Mesodermal cell (in vitro differentiated cells): ENCODE results near the gene RBBP8.

Experiments
- H3K27ac ChIP-seq: 2 replicates; pipeline ENCODE4 v1.7.0; 2013; ENCODE audit warnings: mild to moderate bottlenecking, low read depth, low read length, moderate library complexity; ENCODE audit not compliant: severe bottlenecking
- H3K36me3 ChIP-seq: 2 replicates; pipeline ENCODE4 v1.7.1; 2013; ENCODE audit warnings: mild to moderate bottlenecking, low read length, moderate library complexity; ENCODE audit not compliant: control insufficient read depth, insufficient read depth
- H3K4me1 ChIP-seq: one replicate; pipeline ENCODE4 v1.7.1; 2013; ENCODE audit warnings: mild to moderate bottlenecking, low read length; ENCODE audit not compliant: insufficient read depth, control insufficient read depth, poor library complexity, severe bottlenecking
- H3K4me3 ChIP-seq: 2 replicates; pipeline ENCODE4 v1.7.0; 2013; ENCODE audit warnings: low read length, control low read depth, mild to moderate bottlenecking; ENCODE audit not compliant: insufficient read depth, poor library complexity, severe bottlenecking; ENCODE audit errors: extremely low read depth
- H3K9me3 ChIP-seq: 2 replicates; pipeline ENCODE4 v1.7.1; 2013; ENCODE audit warnings: mild to moderate bottlenecking, low read length, moderate library complexity; ENCODE audit not compliant: control insufficient read depth
- WGBS, 2 experiments: methylation state at CpG; one replicate each; pipeline ENCODE4 v1.1.5; 2013; ENCODE audit warnings: missing lambda C conversion rate in 2 of 2; ENCODE audit not compliant: insufficient coverage in 2 of 2; 5-methylcytosine and 5-hydroxymethylcytosine counted together

Gene RBBP8

DNA sequence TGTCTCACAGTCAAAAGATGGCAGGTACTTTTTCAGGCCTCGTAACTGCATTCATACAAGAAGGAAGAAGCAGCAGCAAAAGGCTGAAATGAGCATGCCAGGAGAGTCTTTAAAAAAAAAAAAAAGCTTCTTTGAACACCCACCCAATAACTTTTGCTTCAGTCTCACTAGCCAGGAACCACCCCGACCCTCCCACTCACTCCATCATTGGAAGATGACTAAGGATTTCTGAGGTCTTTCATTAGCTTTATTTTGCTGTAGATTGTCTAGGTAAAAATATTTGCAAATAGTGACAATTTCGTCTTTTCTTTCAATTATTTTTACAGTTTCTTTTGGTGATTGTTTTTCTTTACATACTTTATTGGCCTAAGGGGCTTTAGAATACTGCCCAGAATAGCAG is 37.9 kb downstream of the RBBP8 start:
- Histone ChIP-seq H3K9me3 (no peaks in the 10 kb centered on the region), H3K4me1 (no peaks in the 10 kb centered on the region), H3K27ac (no peak overlapping the region), H3K36me3 (peaks cover 3% of the 10 kb centered on the region), H3K4me3 (no peak overlapping the region)
- no CpG with 5 or more reads among the region's 3 CpGs for WGBS, 2 experiments

DNA sequence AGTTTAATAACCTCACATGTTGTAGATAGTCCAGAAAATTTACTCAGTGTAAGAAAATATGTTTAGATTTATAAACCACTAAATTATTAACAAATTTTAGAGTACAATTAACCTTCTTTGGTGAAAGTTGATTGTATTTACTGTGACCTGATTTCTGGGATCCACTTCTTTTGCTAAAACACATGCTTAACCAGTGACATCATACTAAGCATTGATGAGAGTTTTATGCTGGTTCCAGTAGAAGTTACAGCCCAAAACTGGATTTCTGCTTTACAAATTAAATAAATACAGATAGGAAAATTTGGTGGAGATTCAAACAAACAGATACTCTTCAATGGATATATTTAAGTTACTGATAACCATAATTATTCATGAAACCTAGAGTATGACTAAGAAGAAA is 40.9 kb downstream of the RBBP8 start:
- Histone ChIP-seq H3K4me1 (no peaks in the 10 kb centered on the region), H3K27ac (no peak overlapping the region), H3K9me3 (no peaks in the 10 kb centered on the region), H3K4me3 (no peak overlapping the region), H3K36me3 (peaks cover 3% of the 10 kb centered on the region)

DNA sequence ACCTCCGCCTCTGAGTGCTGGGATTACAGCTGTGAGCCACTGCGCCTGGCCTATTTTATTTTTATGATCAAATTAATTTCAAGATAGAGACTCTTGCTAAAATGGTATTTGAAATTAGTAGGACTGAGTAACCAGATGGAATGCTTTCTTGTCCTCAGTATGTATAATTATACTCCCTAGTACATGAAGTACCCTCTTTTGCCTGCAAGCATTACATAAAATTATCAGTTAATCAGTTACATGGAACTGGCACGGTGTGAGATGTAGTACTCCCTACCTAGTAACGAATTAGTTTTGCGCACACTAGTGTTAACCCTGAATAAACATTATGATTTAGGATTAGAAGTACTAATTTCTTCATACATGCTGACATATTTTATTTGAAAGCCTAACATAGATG is 41.6 kb downstream of the RBBP8 start:
- Histone ChIP-seq H3K27ac (no peak overlapping the region), H3K9me3 (no peaks in the 10 kb centered on the region), H3K36me3 (peaks cover 3% of the 10 kb centered on the region), H3K4me3 (no peak overlapping the region), H3K4me1 (no peaks in the 10 kb centered on the region)
- WGBS, 2 experiments = no CpG with 5 or more reads among the region's 5 CpGs

DNA sequence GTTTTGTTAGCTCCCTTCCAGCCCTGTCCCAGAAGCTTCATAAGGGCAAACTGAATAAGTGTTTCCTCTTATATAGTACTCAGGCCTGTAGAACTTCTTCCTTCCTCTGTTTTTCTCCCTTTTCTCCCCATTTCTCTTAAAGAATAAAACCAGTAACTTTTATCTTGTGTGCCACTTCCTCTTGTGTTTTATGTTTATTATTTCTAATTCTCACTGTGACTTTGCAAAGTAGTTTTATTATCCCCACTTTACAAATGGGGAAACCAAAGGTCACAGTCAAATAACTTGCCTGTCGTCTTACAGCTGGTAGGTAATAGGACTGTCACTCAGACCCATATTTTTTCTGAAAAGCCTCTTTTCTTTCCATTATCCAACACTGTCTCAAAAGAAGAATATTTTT is 42.4 kb downstream of the RBBP8 start:
- no peak overlapping the region for H3K27ac ChIP-seq
- WGBS, 2 experiments = no CpG with 5 or more reads among the region's 1 CpG
- H3K4me1 ChIP-seq = no peaks in the 10 kb centered on the region
- H3K4me3 ChIP-seq = no peak overlapping the region
- H3K9me3 ChIP-seq = no peaks in the 10 kb centered on the region
- peaks cover 3% of the 10 kb centered on the region for H3K36me3 ChIP-seq

- 100% methylated on average over 1 of the region's 5 CpGs; no CpG with 5 or more reads in 1 of the 2 experiments for WGBS, 2 experiments
- Histone ChIP-seq H3K36me3 (peaks cover 6% of the 10 kb centered on the region), H3K9me3 (no peaks in the 10 kb centered on the region), H3K4me3 (no peak overlapping the region), H3K4me1 (no peaks in the 10 kb centered on the region), H3K27ac (peak overlapping the region; percentile 20)
These were observed 44.9 kb downstream of the RBBP8 start for GRCh38 chr18:22977847-22978701.

DNA sequence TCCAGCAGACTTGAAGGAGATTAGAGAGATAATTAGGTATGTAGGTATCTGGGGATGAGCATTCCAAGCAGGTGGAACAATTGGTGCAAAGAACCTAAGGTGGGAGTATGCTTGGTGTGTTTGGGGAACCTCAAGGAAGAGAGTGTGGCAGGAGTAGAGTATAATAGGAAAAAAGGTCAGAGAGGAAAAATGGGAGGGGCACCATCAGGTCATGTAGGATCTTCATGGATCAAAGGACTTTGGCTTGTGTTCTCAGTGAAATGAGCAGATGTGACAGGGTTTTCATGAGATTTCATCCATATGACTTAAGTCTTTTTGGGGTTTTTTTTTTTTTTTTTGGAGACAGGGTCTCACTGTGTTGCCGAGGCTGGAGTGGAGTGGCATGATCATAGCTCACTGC is 47.3 kb downstream of the RBBP8 start:
- peaks cover 12% of the 10 kb centered on the region for H3K36me3 ChIP-seq
- no CpG with 5 or more reads among the region's 1 CpG for WGBS, 2 experiments

GRCh38 chr18:22981274-22982133 is 48.4 kb downstream of the RBBP8 start:
- H3K4me1 ChIP-seq = no peaks in the 10 kb centered on the region
- no peaks in the 10 kb centered on the region for H3K9me3 ChIP-seq
- 94 to 98% methylated on average over 4 of the region's 6 CpGs for WGBS, 2 experiments
- peaks cover 21% of the 10 kb centered on the region for H3K36me3 ChIP-seq
- no peak overlapping the region for H3K27ac ChIP-seq
- no peak overlapping the region for H3K4me3 ChIP-seq

More for the DNA sequence above, 47.3 kb downstream of the RBBP8 start:
- H3K27ac ChIP-seq = no peak overlapping the region
- no peaks in the 10 kb centered on the region for H3K4me1 ChIP-seq
- no peak overlapping the region for H3K4me3 ChIP-seq
- no peaks in the 10 kb centered on the region for H3K9me3 ChIP-seq

- H3K9me3 ChIP-seq = no peaks in the 10 kb centered on the region
- peaks cover 21% of the 10 kb centered on the region for H3K36me3 ChIP-seq
- no peak overlapping the region for H3K4me3 ChIP-seq
- no CpG with 5 or more reads among the region's 3 CpGs for WGBS, 2 experiments
- no peaks in the 10 kb centered on the region for H3K4me1 ChIP-seq
- H3K27ac ChIP-seq = no peak overlapping the region
These were observed 50.0 kb downstream of the RBBP8 start for GRCh38 chr18:22983175-22983574.

- Histone ChIP-seq H3K36me3 (peaks cover 30% of the 10 kb centered on the region), H3K9me3 (no peaks in the 10 kb centered on the region), H3K4me1 (no peaks in the 10 kb centered on the region), H3K27ac (no peak overlapping the region), H3K4me3 (no peak overlapping the region)
- 94 to 97% methylated on average over 2 of the region's 2 CpGs for WGBS, 2 experiments
These were observed 52.1 kb downstream of the RBBP8 start for GRCh38 chr18:22985250-22985649.

DNA sequence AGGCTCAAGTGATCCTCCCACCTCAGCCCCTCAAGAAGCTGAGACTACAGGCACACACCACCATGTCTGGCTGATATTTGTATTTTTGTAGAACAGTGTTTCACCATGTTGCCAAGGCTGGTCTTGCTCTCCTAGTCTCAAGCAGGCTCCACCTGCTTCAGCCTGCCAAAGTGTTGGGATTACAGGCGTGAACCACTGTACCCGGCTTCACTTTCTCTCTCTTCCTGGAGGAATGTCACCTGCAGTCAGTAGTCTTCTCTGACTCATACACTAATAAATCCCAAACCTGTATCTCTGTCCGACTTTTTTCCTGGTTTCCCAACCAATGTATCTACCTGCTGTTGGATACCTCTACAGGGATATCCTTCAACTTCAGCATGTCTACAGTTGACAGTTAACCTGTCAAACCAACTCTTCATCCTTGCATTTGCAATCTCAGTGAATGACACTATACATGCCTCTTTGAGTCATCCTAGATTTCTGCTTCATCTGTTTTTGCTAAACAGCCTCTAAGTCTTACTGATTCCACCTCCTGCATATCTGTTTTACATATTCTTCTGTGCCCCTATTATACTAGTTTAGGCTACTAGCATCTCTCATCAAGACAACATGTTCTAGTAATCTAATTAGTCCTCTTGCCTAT is 54.5 kb downstream of the RBBP8 start:
- WGBS, 2 experiments = 96 to 98% methylated on average over 2 to 3 of the region's 3 CpGs
- Histone ChIP-seq H3K4me3 (no peak overlapping the region), H3K4me1 (no peaks in the 10 kb centered on the region), H3K36me3 (peaks cover 34% of the 10 kb centered on the region), H3K27ac (no peak overlapping the region), H3K9me3 (no peaks in the 10 kb centered on the region)
